HCT116 (cell line): ENCODE data around the gene FBXO15. TPM values are rescaled to one million over a fixed set of nuclear protein-coding genes. Genes with fewer than 3 reads are reported as not detected.

Experiments
- ATAC-seq: fragments of 200-7000 bp; cut with Tn5 transposase; 2 replicates; pipeline ENCODE4 v1.9.1; 2020; ENCODE audit warnings: mild to moderate bottlenecking, moderate library complexity
- BruUV-seq: library from RNA; stranded (reverse); fragments of 400-500 nt; replicated peaks from 2 replicates; lab custom pipeline; 2021; lab: Mats Ljungman, UMichigan
- CTCF ChIA-PET: fragments of 300-600 bp; sonication (Branson Sonifier 250); formaldehyde crosslinking; loops from one replicate; lab custom pipeline; 2021; ENCODE audit warnings: antibody characterized with exemption; lab: Charles Lee
- POLR2A ChIA-PET: fragments of 300-600, 350-600 bp; sonication (Branson Sonifier 250); formaldehyde crosslinking; loops from one replicate; lab custom pipeline; 2021; ENCODE audit warnings: antibody characterized with exemption; lab: Charles Lee
- RAD21 ChIA-PET, 2 experiments: fragments of 300-600 bp; sonication (Branson Sonifier 250); formaldehyde crosslinking; loops; one replicate each; lab custom pipeline; 2023; ENCODE audit warnings: low total read pairs in 2 of 2; ENCODE audit not compliant: uncharacterized antibody in 2 of 2, unreplicated experiment in 2 of 2, low non-redundant PET in 1 of 2; lab: Charles Lee
- DNase-seq: peaks from one replicate; pipeline ENCODE4 v3.0.0-alpha.2; 2010; ENCODE audit warnings: low read depth, low spot score
- H2AFZ ChIP-seq: fragments of 200-600 bp; shearing (Covaris generic), sonication (generic); 2 replicates; pipeline ENCODE4 v1.6.1; 2017; ENCODE audit warnings: low read depth, mixed run types, mixed read lengths, antibody characterized with exemption, low read length; ENCODE audit not compliant: poor library complexity, severe bottlenecking
- H3K27ac ChIP-seq: 2 replicates; pipeline ENCODE4 v1.5.1; 2012; ENCODE audit warnings: low read depth, low read length
- H3K27me3 ChIP-seq: fragments of 200-600 bp; sonication (generic); 2 replicates; pipeline ENCODE4 v1.6.1; 2016; ENCODE audit warnings: mixed run types, low read length, mixed read lengths; ENCODE audit not compliant: insufficient read depth
- H3K36me3 ChIP-seq, 2 experiments: fragments of 200-500 bp in 1 of 2; fragments of 200-600 bp in 1 of 2; sonication (Bioruptor generic) in 1 of 2; sonication (generic) in 1 of 2; 2 replicates each; pipeline versions ENCODE4 v1.5.1 to v1.6.1; 2014 to 2016; ENCODE audit warnings: low read length in 2 of 2, inconsistent platforms in 1 of 2, mixed read lengths in 1 of 2, mixed run types in 1 of 2; ENCODE audit not compliant: insufficient read depth in 2 of 2, control insufficient read depth in 1 of 2
- H3K4me1 ChIP-seq, 2 experiments: fragments of 200-600 bp in 1 of 2; sonication (generic) in 1 of 2; 2 replicates each; pipeline versions ENCODE4 v1.5.1 to v1.6.1; 2012 to 2017; ENCODE audit warnings: low read length in 2 of 2, inconsistent platforms in 1 of 2, mild to moderate bottlenecking in 1 of 2, mixed read lengths in 1 of 2, mixed run types in 1 of 2, moderate library complexity in 1 of 2; ENCODE audit not compliant: insufficient read depth in 2 of 2, control insufficient read depth in 1 of 2
- H3K4me2 ChIP-seq: fragments of 200-600 bp; sonication (generic); 2 replicates; pipeline ENCODE4 v1.6.1; 2017; ENCODE audit warnings: mixed run types, low read length, mixed read lengths
- H3K4me3 ChIP-seq, 2 experiments: fragments of 200-600 bp in 1 of 2; sonication (generic) in 1 of 2; replicated peaks in 1 of 2; 2 replicates each; pipeline ENCODE4 v1.5.1; 2011 to 2016; ENCODE audit warnings: low read length in 2 of 2, control low read depth in 1 of 2, low read depth in 1 of 2, mild to moderate bottlenecking in 1 of 2, mixed read lengths in 1 of 2, mixed run types in 1 of 2
- H3K79me2 ChIP-seq: fragments of 200-600 bp; sonication (generic); 2 replicates; pipeline ENCODE4 v1.6.1; 2017; ENCODE audit warnings: mild to moderate bottlenecking, mixed run types, low read length, moderate library complexity, mixed read lengths; ENCODE audit not compliant: insufficient read depth
- H3K9ac ChIP-seq: fragments of 200-600 bp; sonication (generic); 2 replicates; pipeline ENCODE4 v1.6.1; 2016; ENCODE audit warnings: low read length, mixed read lengths
- H3K9me2 ChIP-seq: fragments of 200-600 bp; sonication (generic), shearing (Covaris generic); 2 replicates; pipeline ENCODE4 v1.6.1; 2017; ENCODE audit warnings: mixed run types, mild to moderate bottlenecking, moderate library complexity; ENCODE audit not compliant: insufficient read depth
- H3K9me3 ChIP-seq, 2 experiments: fragments of 200-500 bp in 1 of 2; fragments of 200-600 bp in 1 of 2; sonication (Bioruptor generic) in 1 of 2; sonication (generic) in 1 of 2; 2 replicates each; pipeline ENCODE4 v1.6.1; 2014 to 2017; ENCODE audit warnings: low read length in 2 of 2, mixed read lengths in 2 of 2, inconsistent platforms in 1 of 2, low read depth in 1 of 2, mild to moderate bottlenecking in 1 of 2, mixed run types in 1 of 2, moderate library complexity in 1 of 2; ENCODE audit not compliant: control insufficient read depth in 1 of 2, insufficient read depth in 1 of 2
- H4K20me1 ChIP-seq: fragments of 200-600 bp; sonication (generic), shearing (Covaris generic); 2 replicates; pipeline ENCODE4 v1.6.1; 2017; ENCODE audit warnings: mixed run types, mild to moderate bottlenecking, moderate library complexity; ENCODE audit not compliant: insufficient read depth
- CEBPB ChIP-seq: IDR thresholded peaks from 2 replicates; pipeline ENCODE4 v1.6.1; 2012; ENCODE audit warnings: low read depth
- SRF ChIP-seq: IDR thresholded peaks from 2 replicates; pipeline ENCODE4 v1.6.1; 2012; ENCODE audit warnings: low read depth
- TCF7L2 ChIP-seq: IDR thresholded peaks from 2 replicates; pipeline ENCODE4 v1.7.0; 2011; ENCODE audit warnings: borderline replicate concordance, inconsistent platforms; ENCODE audit not compliant: insufficient read depth, insufficient read length; ENCODE audit errors: extremely low read depth
- YY1 ChIP-seq: IDR thresholded peaks from 2 replicates; pipeline ENCODE4 v1.6.1; 2011; ENCODE audit warnings: low read length, low read depth, moderate library complexity, mild to moderate bottlenecking; ENCODE audit not compliant: insufficient replicate concordance; ENCODE audit errors: extremely low read depth
- intact Hi-C: fragments of 100-400 bp; cut with micrococcal nuclease; formaldehyde crosslinking; loops from 2 replicates; pipeline ENCODE4 v1.10.0; 2022
- total RNA-seq: library from RNA; stranded (reverse); gene quantifications from one replicate; pipeline ENCODE4 v1.2.1, GENCODE V29; 2021; ENCODE audit not compliant: unreplicated experiment
- TF ChIP-seq, protein P1 (sequence below): IDR thresholded peaks from 2 replicates; pipeline ENCODE4 v1.6.1; 2012
- TF ChIP-seq, protein P2 (sequence below): IDR thresholded peaks from 2 replicates; pipeline ENCODE4 v1.6.1; 2011; ENCODE audit warnings: mild to moderate bottlenecking, low read length, moderate library complexity; ENCODE audit not compliant: insufficient replicate concordance; ENCODE audit errors: extremely low read depth
- TF ChIP-seq, protein P3 (sequence below), 3 experiments: fragments of 200-600 bp in 1 of 3; sonication (generic) in 1 of 3; IDR thresholded peaks in 2 of 3; conservative IDR thresholded peaks in 1 of 3; 2 replicates each; pipeline ENCODE4 v1.5.1; 2012 to 2017; ENCODE audit warnings: low read depth in 2 of 3, low read length in 2 of 3, antibody characterized with exemption in 1 of 3, borderline replicate concordance in 1 of 3, control low read depth in 1 of 3, mild to moderate bottlenecking in 1 of 3, mixed read lengths in 1 of 3, mixed run types in 1 of 3, moderate library complexity in 1 of 3; ENCODE audit not compliant: insufficient read depth in 1 of 3

The FBXO15 gene
- total RNA-seq, 1 experiment from 2014 or later: 1.1 TPM

DNA sequence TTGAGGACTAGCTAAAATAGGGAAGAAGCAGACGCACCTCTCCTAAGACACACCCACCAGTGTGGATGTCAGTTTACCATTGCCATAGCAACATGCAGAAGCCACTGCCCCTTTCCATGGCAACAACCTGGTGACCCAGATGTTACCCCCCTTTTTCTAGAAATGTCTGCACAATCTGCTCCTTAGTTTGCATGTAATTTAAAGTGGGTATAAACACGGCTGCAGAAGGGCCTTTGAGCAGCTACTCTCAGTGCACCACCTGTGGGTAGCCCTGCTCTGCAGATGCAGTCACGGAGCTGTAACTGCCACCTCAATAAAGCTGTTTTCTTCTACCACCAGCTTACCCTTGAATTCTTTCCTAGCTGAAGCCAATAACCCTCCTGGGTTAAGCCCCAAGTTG, 87.1 kb downstream of the FBXO15 start:
- ChIA-PET POLR2A (no interaction called here), RAD21 (no interaction called here), CTCF (no interaction called here)
- H3K9me2 ChIP-seq: no peaks in the 10 kb centered on the region
- no peak overlapping the region for H2AFZ ChIP-seq
- no peak overlapping the region for H3K4me3 ChIP-seq
- DNase-seq (no peak), ATAC-seq (no peak)
- H3K27ac ChIP-seq: no peak overlapping the region
- no peaks in the 10 kb centered on the region for H4K20me1 ChIP-seq
- H3K9ac ChIP-seq: no peak overlapping the region
- TF ChIP-seq, protein P1, sequence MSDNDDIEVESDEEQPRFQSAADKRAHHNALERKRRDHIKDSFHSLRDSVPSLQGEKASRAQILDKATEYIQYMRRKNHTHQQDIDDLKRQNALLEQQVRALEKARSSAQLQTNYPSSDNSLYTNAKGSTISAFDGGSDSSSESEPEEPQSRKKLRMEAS: no peak
- TF ChIP-seq YY1 (no peak), CEBPB (no peak), SRF (no peak), TCF7L2 (no peak)
- TF ChIP-seq, protein P2, sequence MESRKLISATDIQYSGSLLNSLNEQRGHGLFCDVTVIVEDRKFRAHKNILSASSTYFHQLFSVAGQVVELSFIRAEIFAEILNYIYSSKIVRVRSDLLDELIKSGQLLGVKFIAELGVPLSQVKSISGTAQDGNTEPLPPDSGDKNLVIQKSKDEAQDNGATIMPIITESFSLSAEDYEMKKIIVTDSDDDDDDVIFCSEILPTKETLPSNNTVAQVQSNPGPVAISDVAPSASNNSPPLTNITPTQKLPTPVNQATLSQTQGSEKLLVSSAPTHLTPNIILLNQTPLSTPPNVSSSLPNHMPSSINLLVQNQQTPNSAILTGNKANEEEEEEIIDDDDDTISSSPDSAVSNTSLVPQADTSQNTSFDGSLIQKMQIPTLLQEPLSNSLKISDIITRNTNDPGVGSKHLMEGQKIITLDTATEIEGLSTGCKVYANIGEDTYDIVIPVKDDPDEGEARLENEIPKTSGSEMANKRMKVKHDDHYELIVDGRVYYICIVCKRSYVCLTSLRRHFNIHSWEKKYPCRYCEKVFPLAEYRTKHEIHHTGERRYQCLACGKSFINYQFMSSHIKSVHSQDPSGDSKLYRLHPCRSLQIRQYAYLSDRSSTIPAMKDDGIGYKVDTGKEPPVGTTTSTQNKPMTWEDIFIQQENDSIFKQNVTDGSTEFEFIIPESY: no peak
- TF ChIP-seq, protein P3, sequence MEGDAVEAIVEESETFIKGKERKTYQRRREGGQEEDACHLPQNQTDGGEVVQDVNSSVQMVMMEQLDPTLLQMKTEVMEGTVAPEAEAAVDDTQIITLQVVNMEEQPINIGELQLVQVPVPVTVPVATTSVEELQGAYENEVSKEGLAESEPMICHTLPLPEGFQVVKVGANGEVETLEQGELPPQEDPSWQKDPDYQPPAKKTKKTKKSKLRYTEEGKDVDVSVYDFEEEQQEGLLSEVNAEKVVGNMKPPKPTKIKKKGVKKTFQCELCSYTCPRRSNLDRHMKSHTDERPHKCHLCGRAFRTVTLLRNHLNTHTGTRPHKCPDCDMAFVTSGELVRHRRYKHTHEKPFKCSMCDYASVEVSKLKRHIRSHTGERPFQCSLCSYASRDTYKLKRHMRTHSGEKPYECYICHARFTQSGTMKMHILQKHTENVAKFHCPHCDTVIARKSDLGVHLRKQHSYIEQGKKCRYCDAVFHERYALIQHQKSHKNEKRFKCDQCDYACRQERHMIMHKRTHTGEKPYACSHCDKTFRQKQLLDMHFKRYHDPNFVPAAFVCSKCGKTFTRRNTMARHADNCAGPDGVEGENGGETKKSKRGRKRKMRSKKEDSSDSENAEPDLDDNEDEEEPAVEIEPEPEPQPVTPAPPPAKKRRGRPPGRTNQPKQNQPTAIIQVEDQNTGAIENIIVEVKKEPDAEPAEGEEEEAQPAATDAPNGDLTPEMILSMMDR (IDR thresholded peaks at IDR 0.05 in 2 of 3, conservative IDR thresholded peaks at IDR 0.05 in 1 of 3; ENCODE audit: borderline replicate concordance in 1 of 3, insufficient read depth in 1 of 3, low read depth in 2 of 3, low read length in 2 of 3): no peak
- H3K79me2 ChIP-seq: no peaks in the 10 kb centered on the region
- no peaks in the 10 kb centered on the region for H3K36me3 ChIP-seq
- intact Hi-C loops: no loop called here
- H3K9me3 ChIP-seq: no peaks in the 10 kb centered on the region
- H3K27me3 ChIP-seq: peaks cover 15% of the 10 kb centered on the region
- no peak overlapping the region for H3K4me2 ChIP-seq
- no TSS peak for BruUV-seq
- no peaks in the 10 kb centered on the region for H3K4me1 ChIP-seq
